ENCODE results near the gene PGLYRP2. TPM values are rescaled to one million over a fixed set of nuclear protein-coding genes. Genes with fewer than 3 reads are reported as not detected.

The PGLYRP2 gene
- total RNA-seq (2016; rRNA removed; fragmentation: Illumina TruSeq; extraction: Trizol) (0.49 and 1.0 TPM in 2 replicates), polyA plus RNA-seq (2011; rRNA removed) (0.04 and 0.35 TPM in 2 replicates), polyA minus RNA-seq (2011; rRNA and poly(A)+ RNA removed; ENCODE audit: low replicate concordance) (0.07 and 0.34 TPM in 2 replicates), Bru-seq, nascent RNA (percentile 14 among the genes with signal in this experiment), BruChase-seq, experiment 1, labeled RNA remaining after a 6-hour chase (percentile 21 among the genes with signal in this experiment), BruChase-seq, experiment 2, labeled RNA remaining after a 2-hour chase (percentile 14 among the genes with signal in this experiment)
- total RNA-seq (2016; cell fraction: cytosol; rRNA removed; fragmentation: Illumina TruSeq; extraction: Trizol; ENCODE audit: low read depth) = 0.10 and 0.53 TPM in 2 replicates
- total RNA-seq (2016; cell fraction: insoluble cytoplasmic fraction; rRNA removed; fragmentation: Illumina TruSeq; extraction: Trizol) = 0.46 and 1.3 TPM in 2 replicates
- 0.17 and 0.49 TPM in 2 replicates for total RNA-seq (2016; cell fraction: membrane; rRNA removed; fragmentation: Illumina TruSeq; extraction: Trizol)
- total RNA-seq (2016; cell fraction: nucleus; rRNA removed; fragmentation: Illumina TruSeq; extraction: Trizol) = 0.94 and 1.4 TPM in 2 replicates
- 0.08 and 0.22 TPM in 2 replicates for polyA plus RNA-seq (2011; cell fraction: cytosol; rRNA removed)
- polyA plus RNA-seq (2011; cell fraction: nucleus; rRNA removed) = 0.27 and 0.69 TPM in 2 replicates
- polyA plus RNA-seq (2012) = 0.11 and 1.1 TPM in 2 replicates
- 0.11 and 0.19 TPM in 2 replicates for polyA plus RNA-seq (2016; cell fraction: cytosol; fragmentation: Illumina TruSeq; extraction: Trizol; ENCODE audit: low read depth)
- 0.35 and 0.38 TPM in 2 replicates for polyA plus RNA-seq (2016; cell fraction: insoluble cytoplasmic fraction; fragmentation: Illumina TruSeq; extraction: Trizol; ENCODE audit: low read depth)
- polyA plus RNA-seq (2016; cell fraction: membrane; fragmentation: Illumina TruSeq; extraction: Trizol; ENCODE audit: low read depth) = 0.22 and 0.28 TPM in 2 replicates
- polyA plus RNA-seq (2016; cell fraction: nucleus; fragmentation: Illumina TruSeq; extraction: Trizol; ENCODE audit: insufficient read depth, low read depth) = 0.79 and 2.3 TPM in 2 replicates
- polyA minus RNA-seq (2011; cell fraction: cytosol; rRNA and poly(A)+ RNA removed) = 0.20 TPM in 1 of 2 replicates, not detected in the other
- polyA minus RNA-seq (2011; cell fraction: nucleus; rRNA and poly(A)+ RNA removed) = 1.0 TPM in 1 of 2 replicates, not detected in the other
- long read RNA-seq, experiment 1, partial matches to known transcripts = 1 of 1 reads
- long read RNA-seq, experiment 1, other reads (novel, unspliced or antisense) = 0 of 1 reads
- long read RNA-seq, experiment 2, partial matches to known transcripts = 1 of 1 reads
- long read RNA-seq, experiment 2, other reads (novel, unspliced or antisense) = 0 of 1 reads

- DNase-seq (ENCODE audit: low spot score) (peak; percentile 31), FAIRE-seq (peak; percentile 84), ATAC-seq (peak; percentile 91)
- H3K9me3 ChIP-seq (ENCODE audit: low read length) = no peaks in the 10 kb centered on the region
- no TSS peak for BruUV-seq (replicated peaks)
- no peaks in the 10 kb centered on the region for H4K20me1 ChIP-seq (ENCODE audit: insufficient read depth, low read length)
- no peaks in the 10 kb centered on the region for H3K36me3 ChIP-seq (replicated peaks in 1 of 2; ENCODE audit: control insufficient read depth in 1 of 2, insufficient read depth in 2 of 2, low read length in 2 of 2)
- H3K4me1 ChIP-seq (ENCODE audit: insufficient read depth, low read length) = peaks cover 34% of the 10 kb centered on the region
- peak within 1 kb of the TSS; percentile 66 for H3K4me2 ChIP-seq (ENCODE audit: low read depth, low read length)
- intact Hi-C loops (cut with micrococcal nuclease; ENCODE audit: unreplicated experiment) = loop anchor here (5.0 kb wide), 1 partner anchor 78 kb away; no protein-coding TSS in a partner anchor
- peak within 1 kb of the TSS; percentile 24 for H3K27ac ChIP-seq (ENCODE audit: extremely low read length, insufficient read depth, low read length)
- CTCF ChIA-PET (ENCODE audit: low intra/inter-chr PET ratio, low total read pairs) = no interaction called here
- no peak within 1 kb of the TSS for H3K9ac ChIP-seq (ENCODE audit: insufficient read depth, low read depth, low read length)
- no peaks in the 10 kb centered on the region for H3K79me2 ChIP-seq (ENCODE audit: insufficient read depth, low read length)
- no peak within 1 kb of the TSS for H2AFZ ChIP-seq (ENCODE audit: low read length)
- peak within 1 kb of the TSS in 1 of 3 experiments; percentile 48; a peak in 1 of 6 replicates for H3K4me3 ChIP-seq (replicated peaks in 1 of 3; ENCODE audit: insufficient read depth in 1 of 3, low read depth in 2 of 3, low read length in 3 of 3)
- no peaks in the 10 kb centered on the region for H3K27me3 ChIP-seq (ENCODE audit: control insufficient read depth in 1 of 2, insufficient read depth in 2 of 2, low read length in 2 of 2)
- POLR2A ChIA-PET = interaction anchor here (0.9 to 1.0 kb wide), 2 partner anchors 61 to 74 kb away, joined by 3 read pairs; no protein-coding TSS in a partner anchor
- WGBS (ENCODE audit: low lambda C conversion rate) = 3% methylated on average over 8 of the region's 16 CpGs
- in situ Hi-C loops (cut with HindIII; ENCODE audit: extremely low pct_ligation_motif_present, low pct_unique_long_range_greater_than_20kb) = no loop called here
- 0 out of 2 replicates have a peak, but pooled peaks have one; percentile 42 for TF ChIP-seq ZNF691 (CRISPR knock-in tag; IDR thresholded peaks at IDR 0.05; ENCODE audit: borderline replicate concordance, low read depth)
- no peak for TF ChIP-seq ATF4 (CRISPR knock-in tag; IDR thresholded peaks at IDR 0.05)
- TF ChIP-seq ZNF574 (CRISPR knock-in tag; IDR thresholded peaks at IDR 0.05) = peak; percentile 67; the same call in 1 of the 2 replicates
- 0 out of 2 replicates have a peak, but pooled peaks have one; percentile 25 for TF ChIP-seq ZBTB4 (CRISPR knock-in tag; IDR thresholded peaks at IDR 0.05; ENCODE audit: borderline replicate concordance)
- no peak for TF ChIP-seq ZNF614 (CRISPR knock-in tag; IDR thresholded peaks at IDR 0.05; ENCODE audit: borderline replicate concordance)
- TF ChIP-seq HDAC2 (CRISPR knock-in tag; IDR thresholded peaks at IDR 0.05) = peak; percentile 66; the same call in 1 of the 2 replicates
These were observed at the start of gene PGLYRP2 for GRCh38 chr19:15479391-15480345. PGLYRP2 (minus strand) TSS chr19:15479501; CDS start chr19:15479371, 130 bp downstream.
